DLD1 (cell line): Measurements from ENCODE around the gene PPP1R16B.
"Not testable (repeated sequence)": the region's sequence is repeated elsewhere in the genome, so short reads cannot be mapped to it uniquely, and the experiment has no call there.

Experiments used
- in situ Hi-C: cut with HindIII; loops from 2 replicates; pipeline ENCODE4 v1.10.0; 2017; ENCODE audit warnings: low sequenced_read_pairs

Gene PPP1R16B

GRCh38 chr20:38930242-38930569 lies 124.7 kb downstream of the PPP1R16B start:
- in situ Hi-C loops: no loop called here

- in situ Hi-C loops: no loop called here
These were observed 126.5 kb downstream of the PPP1R16B start for GRCh38 chr20:38931984-38932383.

- in situ Hi-C loops: no loop called here
These were observed 127.1 kb downstream of the PPP1R16B start for GRCh38 chr20:38932457-38933120.

GRCh38 chr20:38934530-38934929 lies 129.0 kb downstream of the PPP1R16B start:
- in situ Hi-C loops: no loop called here

- in situ Hi-C loops: no loop called here
These were observed 129.8 kb downstream of the PPP1R16B start for GRCh38 chr20:38935285-38935684.

- in situ Hi-C loops: no loop called here
These were observed 130.5 kb downstream of the PPP1R16B start for GRCh38 chr20:38935967-38936407.

- in situ Hi-C loops: no loop called here
These were observed 131.5 kb downstream of the PPP1R16B start for GRCh38 chr20:38937000-38937399.

GRCh38 chr20:38937978-38938473 lies 132.5 kb downstream of the PPP1R16B start:
- in situ Hi-C loops: no loop called here

- in situ Hi-C loops: no loop called here
These were observed 134.2 kb downstream of the PPP1R16B start for GRCh38 chr20:38939686-38940085.

- in situ Hi-C loops: no loop called here
These were observed 135.1 kb downstream of the PPP1R16B start for GRCh38 chr20:38940644-38941043.

GRCh38 chr20:38941726-38942389 lies 136.4 kb downstream of the PPP1R16B start:
- in situ Hi-C loops: no loop called here

- in situ Hi-C loops: no loop called here
These were observed 139.5 kb downstream of the PPP1R16B start for GRCh38 chr20:38945012-38945411.

- in situ Hi-C loops: no loop called here
These were observed 141.3 kb downstream of the PPP1R16B start for GRCh38 chr20:38946836-38947235.

GRCh38 chr20:38947931-38948362 lies 142.4 kb downstream of the PPP1R16B start:
- in situ Hi-C loops: no loop called here

GRCh38 chr20:38950254-38950653 lies 144.8 kb downstream of the PPP1R16B start:
- in situ Hi-C loops: no loop called here

- in situ Hi-C loops: no loop called here
These were observed 146.1 kb downstream of the PPP1R16B start for GRCh38 chr20:38951611-38952010.

- in situ Hi-C loops: no loop called here
These were observed 146.7 kb downstream of the PPP1R16B start for GRCh38 chr20:38952153-38952552.

- in situ Hi-C loops: no loop called here
These were observed 148.3 kb downstream of the PPP1R16B start for GRCh38 chr20:38953630-38954340.

- in situ Hi-C loops: no loop called here
These were observed 151.9 kb downstream of the PPP1R16B start for GRCh38 chr20:38957235-38957876.

- in situ Hi-C loops: no loop called here
These were observed 152.5 kb downstream of the PPP1R16B start for GRCh38 chr20:38957915-38958485.

- in situ Hi-C loops: not testable (repeated sequence)
These were observed 154.7 kb downstream of the PPP1R16B start for GRCh38 chr20:38960187-38960687.
